NCI-H524 treated with DMSO at 0.1 percent for 48 hours (cell line): ENCODE results near the gene RHEB.

ENCODE experiments used
- DNase-seq: peaks from one replicate; lab custom pipeline; 2025; lab: John Stamatoyannopoulos, UW

RHEB gene

GRCh38 chr7:151503902-151504714 is 15.6 kb downstream of the RHEB start:
- no peak for DNase-seq

- DNase-seq, result no peak
Observed at GRCh38 chr7:151501676-151502075, 18.0 kb downstream of the RHEB start.

GRCh38 chr7:151498495-151498894 is 21.2 kb downstream of the RHEB start:
- DNase-seq, result no peak

- DNase-seq, result no peak
Observed at GRCh38 chr7:151497306-151497871, 22.3 kb downstream of the RHEB start.

- no peak for DNase-seq
Observed at GRCh38 chr7:151495360-151495759, 24.3 kb downstream of the RHEB start.

GRCh38 chr7:151494298-151495284 is 25.1 kb downstream of the RHEB start:
- no peak for DNase-seq

- DNase-seq, result no peak
Observed at GRCh38 chr7:151493083-151493482, 26.6 kb downstream of the RHEB start.

GRCh38 chr7:151491859-151492258 is 27.8 kb downstream of the RHEB start:
- DNase-seq, result no peak

- no peak for DNase-seq
Observed at GRCh38 chr7:151490456-151491105, 29.1 kb downstream of the RHEB start.

- no peak for DNase-seq
Observed at GRCh38 chr7:151489498-151489897, 30.2 kb downstream of the RHEB start.

GRCh38 chr7:151488096-151488495 is 31.6 kb downstream of the RHEB start:
- DNase-seq, result no peak

- no peak for DNase-seq
Observed at GRCh38 chr7:151487228-151487627, 32.5 kb downstream of the RHEB start.

- no peak for DNase-seq
Observed at GRCh38 chr7:151486074-151486473, 33.6 kb downstream of the RHEB start.

- DNase-seq, result no peak
Observed at GRCh38 chr7:151484971-151485707, 34.6 kb downstream of the RHEB start.

GRCh38 chr7:151483711-151483983 is 36.0 kb downstream of the RHEB start:
- DNase-seq, result no peak

- no peak for DNase-seq
Observed at GRCh38 chr7:151482883-151483710, 36.6 kb downstream of the RHEB start.

GRCh38 chr7:151481650-151482505 is 37.8 kb downstream of the RHEB start:
- DNase-seq, result no peak

- DNase-seq, result no peak
Observed at GRCh38 chr7:151477867-151478266, 41.8 kb downstream of the RHEB start.

- DNase-seq, result no peak
Observed at GRCh38 chr7:151472644-151473380, 46.9 kb downstream of the RHEB start.
